Measurements from ENCODE around the gene RARB.

GRCh38 chr3:25495726-25496253 lies 67.7 kb downstream of the RARB start:
- TF ChIP-seq, protein P1, sequence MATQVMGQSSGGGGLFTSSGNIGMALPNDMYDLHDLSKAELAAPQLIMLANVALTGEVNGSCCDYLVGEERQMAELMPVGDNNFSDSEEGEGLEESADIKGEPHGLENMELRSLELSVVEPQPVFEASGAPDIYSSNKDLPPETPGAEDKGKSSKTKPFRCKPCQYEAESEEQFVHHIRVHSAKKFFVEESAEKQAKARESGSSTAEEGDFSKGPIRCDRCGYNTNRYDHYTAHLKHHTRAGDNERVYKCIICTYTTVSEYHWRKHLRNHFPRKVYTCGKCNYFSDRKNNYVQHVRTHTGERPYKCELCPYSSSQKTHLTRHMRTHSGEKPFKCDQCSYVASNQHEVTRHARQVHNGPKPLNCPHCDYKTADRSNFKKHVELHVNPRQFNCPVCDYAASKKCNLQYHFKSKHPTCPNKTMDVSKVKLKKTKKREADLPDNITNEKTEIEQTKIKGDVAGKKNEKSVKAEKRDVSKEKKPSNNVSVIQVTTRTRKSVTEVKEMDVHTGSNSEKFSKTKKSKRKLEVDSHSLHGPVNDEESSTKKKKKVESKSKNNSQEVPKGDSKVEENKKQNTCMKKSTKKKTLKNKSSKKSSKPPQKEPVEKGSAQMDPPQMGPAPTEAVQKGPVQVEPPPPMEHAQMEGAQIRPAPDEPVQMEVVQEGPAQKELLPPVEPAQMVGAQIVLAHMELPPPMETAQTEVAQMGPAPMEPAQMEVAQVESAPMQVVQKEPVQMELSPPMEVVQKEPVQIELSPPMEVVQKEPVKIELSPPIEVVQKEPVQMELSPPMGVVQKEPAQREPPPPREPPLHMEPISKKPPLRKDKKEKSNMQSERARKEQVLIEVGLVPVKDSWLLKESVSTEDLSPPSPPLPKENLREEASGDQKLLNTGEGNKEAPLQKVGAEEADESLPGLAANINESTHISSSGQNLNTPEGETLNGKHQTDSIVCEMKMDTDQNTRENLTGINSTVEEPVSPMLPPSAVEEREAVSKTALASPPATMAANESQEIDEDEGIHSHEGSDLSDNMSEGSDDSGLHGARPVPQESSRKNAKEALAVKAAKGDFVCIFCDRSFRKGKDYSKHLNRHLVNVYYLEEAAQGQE (IDR thresholded peaks at IDR 0.05; ENCODE audit: insufficient replicate concordance, low read depth), result no peak
- TF ChIP-seq CTCF (IDR thresholded peaks at IDR 0.05; ENCODE audit: insufficient read depth, low read length), result no peak
